GM21390 (cell line): ENCODE measurements around the gene PADI2.

Source experiments
- ATAC-seq: cut with Tn5 transposase; IDR thresholded peaks from one replicate; pipeline ENCODE4 v1.9.1; 2021; ENCODE audit not compliant: unreplicated experiment

Gene PADI2

GRCh38 chr1:17059391-17060305, 59.6 kb downstream of the PADI2 start:
- no peak for ATAC-seq

- no peak for ATAC-seq
Observed at GRCh38 chr1:17056551-17056950, 62.7 kb downstream of the PADI2 start.

GRCh38 chr1:17055801-17056200, 63.5 kb downstream of the PADI2 start:
- no peak for ATAC-seq

GRCh38 chr1:17053685-17054410, 65.4 kb downstream of the PADI2 start, which contains the start of gene SDHB:
TSS of gene SDHB (minus strand) at chr1:17054032. CDS start at chr1:17054019, 13 bp downstream.
- ATAC-seq = peak; percentile 96

- no peak for ATAC-seq
Observed at GRCh38 chr1:17053086-17053684, 66.1 kb downstream of the PADI2 start.

GRCh38 chr1:17052641-17053040, 66.6 kb downstream of the PADI2 start:
- no peak for ATAC-seq

- no peak for ATAC-seq
Observed at GRCh38 chr1:17052038-17052437, 67.2 kb downstream of the PADI2 start.

- no peak for ATAC-seq
Observed at GRCh38 chr1:17047924-17048323, 71.3 kb downstream of the PADI2 start.

GRCh38 chr1:17046334-17046657, 73.0 kb downstream of the PADI2 start:
- ATAC-seq = no peak

- no peak for ATAC-seq
Observed at GRCh38 chr1:17045634-17046333, 73.5 kb downstream of the PADI2 start.

- ATAC-seq = no peak
Observed at GRCh38 chr1:17045150-17045549, 74.1 kb downstream of the PADI2 start.

GRCh38 chr1:17043676-17044075, 75.6 kb downstream of the PADI2 start:
- ATAC-seq = no peak

- no peak for ATAC-seq
Observed at GRCh38 chr1:17040135-17040534, 79.1 kb downstream of the PADI2 start.

- ATAC-seq = no peak
Observed at GRCh38 chr1:17039522-17039921, 79.7 kb downstream of the PADI2 start.

GRCh38 chr1:17033481-17033880, 85.8 kb downstream of the PADI2 start:
- ATAC-seq = no peak

- no peak for ATAC-seq
Observed at GRCh38 chr1:17032741-17033140, 86.5 kb downstream of the PADI2 start.

- no peak for ATAC-seq
Observed at GRCh38 chr1:17031436-17031835, 87.8 kb downstream of the PADI2 start.

GRCh38 chr1:17030206-17030605, 89.0 kb downstream of the PADI2 start:
- ATAC-seq = no peak

- no peak for ATAC-seq
Observed at GRCh38 chr1:17028662-17029188, 90.5 kb downstream of the PADI2 start.

- no peak for ATAC-seq
Observed at GRCh38 chr1:17027900-17028299, 91.4 kb downstream of the PADI2 start.

- ATAC-seq = no peak
Observed at GRCh38 chr1:17027403-17027802, 91.8 kb downstream of the PADI2 start.
